ENCODE measurements around the gene TRDN.

TRDN gene

GRCh38 chr6:123635144-123635543 lies 1.6 kb downstream of the TRDN start:
- no peak for DNase-seq (ENCODE audit: low spot score)
- TF ChIP-seq, protein P1, sequence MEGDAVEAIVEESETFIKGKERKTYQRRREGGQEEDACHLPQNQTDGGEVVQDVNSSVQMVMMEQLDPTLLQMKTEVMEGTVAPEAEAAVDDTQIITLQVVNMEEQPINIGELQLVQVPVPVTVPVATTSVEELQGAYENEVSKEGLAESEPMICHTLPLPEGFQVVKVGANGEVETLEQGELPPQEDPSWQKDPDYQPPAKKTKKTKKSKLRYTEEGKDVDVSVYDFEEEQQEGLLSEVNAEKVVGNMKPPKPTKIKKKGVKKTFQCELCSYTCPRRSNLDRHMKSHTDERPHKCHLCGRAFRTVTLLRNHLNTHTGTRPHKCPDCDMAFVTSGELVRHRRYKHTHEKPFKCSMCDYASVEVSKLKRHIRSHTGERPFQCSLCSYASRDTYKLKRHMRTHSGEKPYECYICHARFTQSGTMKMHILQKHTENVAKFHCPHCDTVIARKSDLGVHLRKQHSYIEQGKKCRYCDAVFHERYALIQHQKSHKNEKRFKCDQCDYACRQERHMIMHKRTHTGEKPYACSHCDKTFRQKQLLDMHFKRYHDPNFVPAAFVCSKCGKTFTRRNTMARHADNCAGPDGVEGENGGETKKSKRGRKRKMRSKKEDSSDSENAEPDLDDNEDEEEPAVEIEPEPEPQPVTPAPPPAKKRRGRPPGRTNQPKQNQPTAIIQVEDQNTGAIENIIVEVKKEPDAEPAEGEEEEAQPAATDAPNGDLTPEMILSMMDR (IDR thresholded peaks at IDR 0.05): no peak
- no peak overlapping the region for H3K4me3 ChIP-seq
- no peak overlapping the region for H3K27ac ChIP-seq

GRCh38 chr6:123632641-123633040 lies 4.1 kb downstream of the TRDN start:
- TF ChIP-seq, protein P1 (IDR thresholded peaks at IDR 0.05): no peak
- no peak for DNase-seq (ENCODE audit: low spot score)
- Histone ChIP-seq H3K4me3 (no peak overlapping the region), H3K27ac (no peak overlapping the region)

GRCh38 chr6:123629258-123629941 lies 7.3 kb downstream of the TRDN start:
- DNase-seq (ENCODE audit: low spot score): no peak
- Histone ChIP-seq H3K27ac (no peak overlapping the region), H3K4me3 (no peak overlapping the region)
- TF ChIP-seq, protein P1 (IDR thresholded peaks at IDR 0.05): no peak

DNA sequence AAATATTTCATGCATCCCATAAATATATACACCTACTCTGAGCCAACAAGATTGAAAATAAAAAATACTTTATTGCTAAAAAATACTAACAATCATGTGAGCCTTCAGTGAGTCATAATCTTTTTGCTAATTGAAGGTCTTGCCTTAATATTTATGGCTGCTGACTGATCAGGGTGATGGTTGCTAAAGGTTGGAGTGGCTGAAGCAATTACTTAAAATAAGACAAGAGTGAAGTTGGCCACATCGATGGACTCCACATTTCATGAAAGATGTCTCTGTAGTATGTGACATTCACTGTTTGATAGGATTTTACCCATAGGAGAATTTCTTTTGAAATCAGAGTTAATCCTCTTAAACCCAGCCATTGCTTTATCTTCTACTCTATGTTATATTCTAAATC lies 11.1 kb downstream of the TRDN start:
- TF ChIP-seq, protein P1 (IDR thresholded peaks at IDR 0.05): no peak
- H3K27ac ChIP-seq: no peak overlapping the region
- no peak overlapping the region for H3K4me3 ChIP-seq
- no peak for DNase-seq (ENCODE audit: low spot score)

- no peak overlapping the region for H3K4me3 ChIP-seq
- no peak for DNase-seq (ENCODE audit: low spot score)
- TF ChIP-seq, protein P1 (IDR thresholded peaks at IDR 0.05): no peak
- H3K27ac ChIP-seq: no peak overlapping the region
Observed at GRCh38 chr6:123622780-123623179, 14.0 kb downstream of the TRDN start.

DNA sequence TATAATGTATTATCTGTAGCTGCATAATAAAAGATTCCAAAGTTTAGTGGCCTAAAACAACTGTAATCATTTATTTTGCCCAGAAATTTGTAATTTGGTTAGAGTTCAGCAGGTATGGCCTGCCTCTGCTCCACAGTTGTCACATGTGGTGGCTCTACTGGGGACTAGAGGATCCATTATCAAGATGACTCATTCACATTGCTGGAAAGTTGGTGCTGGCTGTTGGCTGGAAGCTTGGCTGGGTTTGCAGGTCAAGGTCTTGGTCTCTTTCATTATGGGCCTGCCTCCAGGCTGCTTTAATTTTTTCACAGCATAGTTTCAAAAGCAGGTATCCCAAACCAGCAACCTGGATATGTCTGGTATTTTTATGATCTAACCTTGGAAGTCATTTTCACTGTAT lies 17.6 kb downstream of the TRDN start:
- Histone ChIP-seq H3K27ac (no peak overlapping the region), H3K4me3 (no peak overlapping the region)
- DNase-seq (ENCODE audit: low spot score): no peak
- TF ChIP-seq, protein P1 (IDR thresholded peaks at IDR 0.05): no peak

GRCh38 chr6:123616942-123617341 lies 19.8 kb downstream of the TRDN start:
- TF ChIP-seq, protein P1 (IDR thresholded peaks at IDR 0.05): no peak
- DNase-seq (ENCODE audit: low spot score): no peak
- Histone ChIP-seq H3K4me3 (no peak overlapping the region), H3K27ac (no peak overlapping the region)

Data from coronary artery (tissue), 2 donors.